Activated naive CD8-positive, alpha-beta T cell treated with anti-CD3 and anti-CD28 coated beads, Interleukin-2, amount 50 U/mL, for 24 hours (primary cell): Measurements from ENCODE around the gene GMCL1.
"Not testable (repeated sequence)": the region's sequence is repeated elsewhere in the genome, so short reads cannot be mapped to it uniquely, and the experiment has no call there.

Experiments used
- ATAC-seq: fragments of 150-1000 bp; cut with Tn5 transposase; one replicate; pipeline ENCODE4 v1.10.0; 2021
- DNase-seq: peaks from one replicate; pipeline ENCODE4 v3.0.0; 2021
- H3K27ac Mint-ChIP-seq: one replicate; pipeline ENCODE4 v1.8.0; 2021; ENCODE audit warnings: mild to moderate bottlenecking, mixed read lengths
- H3K27me3 Mint-ChIP-seq: one replicate; pipeline ENCODE4 v1.8.0; 2021; ENCODE audit warnings: mixed read lengths
- H3K36me3 Mint-ChIP-seq: one replicate; pipeline ENCODE4 v1.8.0; 2021; ENCODE audit warnings: low read depth, mixed read lengths
- H3K4me1 Mint-ChIP-seq: one replicate; pipeline ENCODE4 v1.8.0; 2021; ENCODE audit warnings: mixed read lengths
- H3K4me3 Mint-ChIP-seq: one replicate; pipeline ENCODE4 v1.8.0; 2021; ENCODE audit warnings: mild to moderate bottlenecking, moderate library complexity, mixed read lengths
- H3K9me3 Mint-ChIP-seq: one replicate; pipeline ENCODE4 v1.8.0; 2021; ENCODE audit warnings: mixed read lengths

GMCL1 gene

DNA sequence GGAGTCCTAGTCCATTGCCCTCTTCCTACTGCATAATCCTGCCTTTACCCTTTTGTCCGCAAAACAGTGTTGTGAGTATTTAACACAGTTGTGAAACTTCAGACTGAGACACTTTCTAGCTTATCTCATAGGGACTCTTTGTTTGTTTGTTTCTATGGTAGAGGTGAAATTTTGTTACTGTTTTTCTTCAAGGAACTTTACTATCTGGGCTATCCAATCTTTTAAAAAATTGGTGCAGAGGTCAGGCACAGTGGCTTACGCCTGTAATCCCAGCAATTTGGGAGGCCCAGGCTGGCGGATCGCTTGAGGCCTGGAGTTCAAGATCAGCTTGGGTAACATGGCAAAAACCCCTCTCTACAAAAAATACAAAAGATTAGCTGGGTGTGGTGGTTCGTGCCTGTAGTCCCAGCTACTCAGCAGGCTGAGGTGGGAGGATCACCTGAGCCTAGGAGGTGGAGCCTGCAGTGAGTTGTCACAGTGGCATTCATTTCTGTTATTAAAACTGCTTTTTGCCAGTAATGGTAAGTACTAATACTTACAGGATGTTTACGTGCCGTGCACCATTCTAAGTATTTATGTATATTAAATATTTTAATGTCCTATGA, 18.8 kb downstream of the GMCL1 start:
- DNase-seq = no peak
- Mint-ChIP-seq H3K27me3 (no peaks in the 10 kb centered on the region), H3K9me3 (no peaks in the 10 kb centered on the region), H3K4me1 (peaks cover 14% of the 10 kb centered on the region), H3K4me3 (no peak overlapping the region), H3K27ac (no peak overlapping the region), H3K36me3 (peaks cover 36% of the 10 kb centered on the region)
- ATAC-seq = no peak

DNA sequence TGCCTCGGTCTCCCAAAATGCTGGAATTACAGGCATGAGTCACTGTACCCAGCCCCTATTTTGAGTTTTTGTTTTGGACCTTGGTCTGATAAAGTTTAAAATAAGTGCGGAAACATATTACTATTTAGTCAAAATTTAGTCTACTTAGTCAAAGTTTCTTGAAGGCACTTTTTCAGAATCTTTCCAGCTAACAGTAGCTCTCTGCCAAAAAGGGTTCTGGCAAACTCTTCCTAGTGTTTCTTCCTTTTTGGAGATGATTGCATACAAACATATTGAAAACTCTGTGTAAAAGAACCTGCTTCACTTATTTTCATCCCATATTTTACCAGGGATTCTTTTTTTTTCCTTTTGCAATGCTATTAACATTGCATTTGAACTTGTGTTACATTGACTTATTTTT, 28.8 kb downstream of the GMCL1 start:
- H3K27me3 Mint-ChIP-seq = no peaks in the 10 kb centered on the region
- H3K27ac Mint-ChIP-seq = no peak overlapping the region
- H3K36me3 Mint-ChIP-seq = peaks cover 6% of the 10 kb centered on the region
- ATAC-seq (no peak), DNase-seq (no peak)
- H3K9me3 Mint-ChIP-seq = no peaks in the 10 kb centered on the region
- H3K4me1 Mint-ChIP-seq = no peaks in the 10 kb centered on the region
- H3K4me3 Mint-ChIP-seq = no peak overlapping the region

DNA sequence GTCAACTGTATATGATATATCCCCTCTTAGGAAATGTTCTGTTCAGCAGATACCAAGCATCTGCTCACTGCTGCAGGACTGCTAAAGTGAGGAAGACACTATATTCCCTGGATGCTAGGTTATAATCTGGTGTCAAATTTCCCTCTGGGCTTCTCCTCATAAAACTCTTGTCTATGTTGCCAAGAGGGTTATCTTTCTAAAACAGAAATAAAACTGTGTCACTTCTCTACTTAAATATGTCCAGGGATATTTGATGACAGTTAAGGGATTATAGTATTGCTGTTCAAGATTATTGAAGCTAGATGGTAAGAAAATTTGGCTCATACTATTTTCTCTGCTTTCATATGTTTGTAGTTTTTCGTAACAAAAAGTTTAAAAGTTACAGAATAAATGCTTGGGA, 33.8 kb downstream of the GMCL1 start:
- H3K27ac Mint-ChIP-seq = no peak overlapping the region
- ATAC-seq = no peak
- peaks cover 32% of the 10 kb centered on the region for H3K36me3 Mint-ChIP-seq

DNA sequence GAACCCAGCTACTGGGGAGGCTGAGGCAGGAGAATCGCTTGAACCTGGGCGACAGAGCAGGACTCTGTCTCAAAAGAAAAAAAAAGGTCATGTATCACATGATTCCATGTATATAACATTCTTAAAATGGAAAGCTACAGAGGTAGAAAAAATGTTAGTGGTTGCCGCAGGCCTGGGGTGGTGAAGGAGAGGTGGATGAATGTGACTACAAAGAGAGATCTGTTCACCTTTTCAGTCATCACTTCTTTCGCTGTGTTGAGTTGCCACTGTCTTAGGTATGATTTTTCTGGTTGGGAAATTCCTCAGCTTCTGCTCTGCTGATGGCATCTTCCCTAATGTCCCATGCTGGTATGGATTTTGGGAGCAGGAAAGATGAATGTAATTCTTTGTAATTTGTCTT, 59.0 kb downstream of the GMCL1 start:
- Mint-ChIP-seq H3K27me3 (no peaks in the 10 kb centered on the region), H3K36me3 (peaks cover 2% of the 10 kb centered on the region), H3K4me1 (peaks cover 5% of the 10 kb centered on the region), H3K27ac (no peak overlapping the region), H3K4me3 (no peak overlapping the region), H3K9me3 (no peaks in the 10 kb centered on the region)
- ATAC-seq = no peak
- DNase-seq = no peak

More for the DNA sequence above, 33.8 kb downstream of the GMCL1 start:
- Mint-ChIP-seq H3K4me3 (no peak overlapping the region), H3K27me3 (no peaks in the 10 kb centered on the region), H3K4me1 (no peaks in the 10 kb centered on the region), H3K9me3 (no peaks in the 10 kb centered on the region)
- no peak for DNase-seq

GRCh38 chr2:69889302-69889701, 59.8 kb downstream of the GMCL1 start:
- Mint-ChIP-seq H3K27ac (no peak overlapping the region), H3K4me1 (peaks cover 12% of the 10 kb centered on the region), H3K27me3 (no peaks in the 10 kb centered on the region), H3K36me3 (peaks cover 8% of the 10 kb centered on the region), H3K9me3 (no peaks in the 10 kb centered on the region), H3K4me3 (no peak overlapping the region)
- DNase-seq = no peak
- ATAC-seq = no peak

GRCh38 chr2:69890881-69891280, 61.4 kb downstream of the GMCL1 start:
- ATAC-seq = no peak
- no peak for DNase-seq
- Mint-ChIP-seq H3K4me1 (peaks cover 26% of the 10 kb centered on the region), H3K9me3 (no peaks in the 10 kb centered on the region), H3K4me3 (no peak overlapping the region), H3K27ac (no peak overlapping the region), H3K27me3 (no peaks in the 10 kb centered on the region), H3K36me3 (peaks cover 12% of the 10 kb centered on the region)

GRCh38 chr2:69892838-69893424, 63.5 kb downstream of the GMCL1 start:
- ATAC-seq, H3K9me3 Mint-ChIP-seq, DNase-seq, H3K27me3 Mint-ChIP-seq: not testable (repeated sequence)
- H3K4me3 Mint-ChIP-seq = peak overlapping the region; percentile 99
- H3K27ac Mint-ChIP-seq = peak overlapping the region; percentile 98
- H3K36me3 Mint-ChIP-seq = peaks cover 26% of the 10 kb centered on the region
- peaks cover 34% of the 10 kb centered on the region for H3K4me1 Mint-ChIP-seq

GRCh38 chr2:69893684-69894551, 64.5 kb downstream of the GMCL1 start, which contains the start of gene SNRNP27:
SNRNP27 (plus strand) TSS chr2:69893956; CDS start chr2:69893985, 29 bp downstream.
- Mint-ChIP-seq H3K27me3 (no peaks in the 10 kb centered on the region), H3K4me1 (peaks cover 35% of the 10 kb centered on the region), H3K9me3 (no peaks in the 10 kb centered on the region), H3K27ac (peak within 1 kb of the TSS; percentile 98), H3K36me3 (peaks cover 28% of the 10 kb centered on the region), H3K4me3 (peak within 1 kb of the TSS; percentile 99)
- ATAC-seq (peak; percentile 89), DNase-seq (peak; percentile 84)

GRCh38 chr2:69894737-69895136, 65.3 kb downstream of the GMCL1 start:
- not testable (repeated sequence) for H3K9me3 Mint-ChIP-seq
- peak overlapping the region; percentile 98 for H3K27ac Mint-ChIP-seq

DNA sequence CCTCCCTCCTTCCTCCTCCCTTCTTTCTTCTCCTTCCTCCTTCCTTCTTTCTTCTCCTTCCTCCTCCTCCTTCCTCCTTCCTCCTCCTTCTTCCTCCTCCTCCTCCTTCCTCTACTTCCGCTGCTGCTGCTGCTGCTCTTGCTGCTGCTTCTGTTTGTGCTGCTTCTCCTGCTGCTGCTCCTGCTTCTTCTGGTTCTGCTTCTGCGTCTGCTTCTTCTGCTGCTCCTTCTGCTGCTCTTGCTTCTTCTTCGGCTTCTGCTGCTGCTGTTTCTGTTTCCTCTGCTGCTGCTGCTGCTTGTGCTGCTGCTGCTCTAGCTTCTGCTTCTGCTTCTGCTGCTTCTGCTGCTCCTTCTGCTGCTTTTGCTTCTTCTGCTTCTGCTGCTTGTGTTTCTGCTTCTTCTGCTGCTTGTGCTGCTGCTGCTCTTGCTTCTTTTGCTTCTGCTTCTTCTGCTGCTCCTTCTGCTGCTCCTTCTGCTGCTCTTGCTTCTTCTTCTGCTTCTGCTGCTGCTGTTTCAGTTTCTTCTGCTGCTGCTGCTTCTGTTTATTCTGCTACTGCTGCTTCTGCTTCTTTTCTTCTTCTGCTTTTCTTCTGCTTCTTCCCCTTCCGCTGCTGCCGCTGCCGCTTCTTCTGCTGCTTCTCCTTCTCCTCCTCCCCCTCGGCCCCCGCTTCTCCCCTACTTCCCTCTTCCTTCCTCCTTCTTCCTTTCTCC, 72.9 kb downstream of the GMCL1 start:
- no peaks in the 10 kb centered on the region for H3K9me3 Mint-ChIP-seq
- no peak for ATAC-seq
- peak overlapping the region; percentile 78 for H3K4me3 Mint-ChIP-seq
- no peak for DNase-seq
- peaks cover 37% of the 10 kb centered on the region for H3K4me1 Mint-ChIP-seq
- H3K36me3 Mint-ChIP-seq = peaks cover 37% of the 10 kb centered on the region
- no peaks in the 10 kb centered on the region for H3K27me3 Mint-ChIP-seq
- H3K27ac Mint-ChIP-seq = peak overlapping the region; percentile 86

More at GRCh38 chr2:69894737-69895136, 65.3 kb downstream of the GMCL1 start:
- Mint-ChIP-seq H3K36me3 (peaks cover 29% of the 10 kb centered on the region), H3K4me1 (peaks cover 38% of the 10 kb centered on the region), H3K4me3 (peak overlapping the region; percentile 99)
- not testable (repeated sequence) for DNase-seq, H3K27me3 Mint-ChIP-seq, ATAC-seq

DNA sequence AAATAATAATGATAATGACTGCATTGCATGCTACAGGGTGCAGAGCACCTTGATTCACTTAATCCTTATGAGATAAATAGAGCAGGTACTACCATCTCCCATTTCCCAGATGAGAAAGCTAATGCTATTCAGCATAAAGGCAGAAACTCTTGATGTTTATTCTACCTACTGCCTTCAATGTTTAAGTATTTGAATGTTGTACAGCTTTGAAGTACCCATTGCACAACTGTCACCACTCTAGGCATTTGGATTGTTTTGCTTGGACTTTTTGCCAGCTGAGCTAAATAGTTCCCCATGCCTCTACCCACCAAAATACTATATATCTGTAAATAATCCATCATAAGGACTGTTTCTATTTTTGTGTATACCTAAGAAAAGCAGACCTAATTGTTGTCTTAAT, 77.8 kb downstream of the GMCL1 start:
- ATAC-seq = no peak
- Mint-ChIP-seq H3K4me3 (no peak overlapping the region), H3K9me3 (no peaks in the 10 kb centered on the region), H3K27ac (no peak overlapping the region), H3K4me1 (peaks cover 12% of the 10 kb centered on the region), H3K27me3 (no peaks in the 10 kb centered on the region), H3K36me3 (peaks cover 16% of the 10 kb centered on the region)
- no peak for DNase-seq

DNA sequence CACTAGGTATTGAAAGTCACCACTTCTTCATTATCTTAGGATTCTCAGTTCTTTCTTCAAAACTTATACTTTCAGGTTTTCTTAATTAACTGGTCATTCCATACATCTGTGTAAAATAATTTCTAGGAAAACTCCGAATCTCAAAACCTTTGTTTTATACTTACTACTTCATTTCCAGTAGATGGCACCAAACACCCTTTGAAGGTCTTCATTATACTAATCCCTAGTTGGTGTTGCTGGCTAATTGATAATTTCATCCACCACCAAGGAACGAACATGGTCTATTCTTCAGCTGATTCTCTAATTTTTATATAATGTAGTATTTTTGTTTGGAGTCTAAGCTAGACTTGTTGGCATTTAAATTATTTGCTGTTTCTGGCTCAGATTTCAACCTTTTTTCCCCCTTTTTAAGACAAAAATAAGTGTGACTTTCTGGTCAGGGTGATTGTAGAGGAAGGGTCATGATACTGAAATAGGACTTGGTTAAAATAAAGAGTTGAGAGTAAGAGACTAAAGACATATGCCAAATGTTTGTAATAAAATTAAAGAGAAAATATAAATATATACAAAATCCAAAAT, 82.6 kb downstream of the GMCL1 start:
- ATAC-seq (no peak), DNase-seq (no peak)
- no peaks in the 10 kb centered on the region for H3K27me3 Mint-ChIP-seq
- H3K4me3 Mint-ChIP-seq = no peak overlapping the region
- peaks cover 27% of the 10 kb centered on the region for H3K4me1 Mint-ChIP-seq
- H3K27ac Mint-ChIP-seq = peak overlapping the region; percentile 46
- no peaks in the 10 kb centered on the region for H3K9me3 Mint-ChIP-seq
- H3K36me3 Mint-ChIP-seq = peaks cover 5% of the 10 kb centered on the region

DNA sequence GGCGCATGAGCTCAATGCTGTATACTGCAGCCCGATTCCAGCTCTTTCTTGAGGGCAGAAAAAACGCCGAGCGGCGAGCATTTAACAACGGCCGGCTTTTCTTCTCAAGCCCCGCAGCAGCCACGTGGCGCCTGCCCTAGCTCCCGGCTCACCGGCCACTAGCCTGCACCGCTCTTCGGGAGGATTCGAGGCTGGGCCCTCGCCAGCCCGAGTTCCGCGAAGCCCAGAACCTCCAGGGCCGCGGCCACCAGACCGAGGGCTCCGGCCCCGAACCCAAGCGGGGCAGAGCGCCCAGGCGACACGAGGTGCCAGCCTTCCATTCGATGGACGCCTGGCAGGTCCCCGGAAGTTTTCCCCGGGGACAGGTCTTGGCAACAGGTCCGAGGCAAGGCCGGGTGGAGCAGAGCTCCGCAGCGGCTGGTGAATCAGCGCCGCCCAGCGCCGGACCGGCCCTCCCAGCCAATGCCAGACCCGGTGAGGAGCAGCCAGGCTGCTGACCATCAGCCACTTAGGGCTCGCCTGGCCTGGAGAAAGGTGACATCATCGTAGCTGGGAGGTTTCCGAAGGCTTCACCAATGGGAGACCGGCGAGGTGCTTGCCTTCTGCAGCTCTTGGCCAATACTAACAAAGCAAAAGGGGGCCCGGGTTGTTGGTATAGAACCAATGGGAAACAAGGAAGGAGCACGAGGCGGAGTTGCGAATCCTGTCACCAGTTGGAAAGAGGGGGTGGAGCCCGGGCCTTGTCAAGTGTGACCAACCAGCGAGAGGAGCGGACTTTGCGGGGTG, 84.9 kb downstream of the GMCL1 start:
- DNase-seq = peak; percentile 99
- ATAC-seq = peak; percentile 94
- H3K27me3 Mint-ChIP-seq = no peaks in the 10 kb centered on the region
- H3K9me3 Mint-ChIP-seq = no peaks in the 10 kb centered on the region
- peak overlapping the region; percentile 83 for H3K4me3 Mint-ChIP-seq
- peaks cover 37% of the 10 kb centered on the region for H3K4me1 Mint-ChIP-seq
- H3K27ac Mint-ChIP-seq = peak overlapping the region; percentile 92
- H3K36me3 Mint-ChIP-seq = peaks cover 8% of the 10 kb centered on the region
